Measurements from ENCODE around the gene VIPAS39. TPM values are rescaled to one million over a fixed set of nuclear protein-coding genes. Genes with fewer than 3 reads are reported as not detected.
A peak's percentile ranks its signal among the peaks of the same experiment; 100 is the strongest.

Gene VIPAS39
- total RNA-seq, 1 experiment from 2014 or later = 18.5 TPM

DNA sequence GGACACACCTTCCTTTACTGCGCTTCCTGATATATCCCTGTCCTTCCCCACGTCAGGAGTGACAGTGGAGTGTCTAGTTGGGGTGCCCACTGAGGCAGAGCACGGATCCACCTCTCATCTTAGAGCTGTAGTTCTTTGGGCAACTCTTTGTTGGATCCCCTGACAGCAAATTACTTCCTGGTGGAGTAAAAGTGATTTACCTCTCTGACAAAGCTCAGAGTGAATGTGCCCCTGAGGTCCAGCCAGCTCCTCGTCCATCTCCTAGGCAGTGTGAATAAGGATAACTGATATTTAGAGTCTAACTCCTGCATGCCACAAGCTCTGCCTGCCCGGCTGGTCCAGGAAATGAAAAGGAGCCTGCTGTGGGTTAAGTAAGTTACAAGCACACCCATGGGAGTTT is 16.5 kb upstream of the VIPAS39 start:
- Mint-ChIP-seq H3K27ac (peak overlapping the region in 1 of 3 experiments; percentile 87; a peak in 1 of 7 replicates), H3K36me3 (ENCODE audit: insufficient read depth in 1 of 3, low read depth in 3 of 3) (peaks cover 5 to 8% (median 5%) of the 10 kb centered on the region in 3 experiments; a peak in 6 of 7 replicates), H3K27me3 (ENCODE audit: low read depth) (no peaks in the 10 kb centered on the region; the same call in none of the 2 replicates), H3K4me3 (no peak overlapping the region), H3K9me3 (no peaks in the 10 kb centered on the region), H3K4me1 (peaks cover 21 to 22% of the 10 kb centered on the region in 2 experiments)
- Histone ChIP-seq H3K23ac (ENCODE audit: insufficient read length, low read depth, low read length) (no peak overlapping the region), H4K8ac (replicated peaks; ENCODE audit: insufficient read length, low read depth, low read length) (no peak overlapping the region), H3K14ac (ENCODE audit: insufficient read depth, low read length) (no peak overlapping the region), H3K4ac (ENCODE audit: low read depth, low read length) (no peak overlapping the region), H2BK12ac (ENCODE audit: insufficient read length, low read depth, low read length) (no peak overlapping the region), H3K9me3 (ENCODE audit: control insufficient read depth, low read depth, low read length) (no peaks in the 10 kb centered on the region), H3K4me1 (ENCODE audit: insufficient read depth, low read length) (peaks cover 8% of the 10 kb centered on the region; the same call in 1 of the 2 replicates), H4K5ac (ENCODE audit: insufficient read length, low read depth, low read length) (no peak overlapping the region), H3K27ac (ENCODE audit: insufficient read length, low read depth, low read length) (no peak overlapping the region), H3K9ac (ENCODE audit: extremely low read depth, insufficient read length, low read length) (no peak overlapping the region), H2BK120ac (ENCODE audit: low read depth, low read length, poor library complexity, severe bottlenecking) (no peak overlapping the region), H4K20me1 (ENCODE audit: control insufficient read depth, insufficient read depth, insufficient read length) (no peaks in the 10 kb centered on the region), H2BK20ac (ENCODE audit: low read depth, low read length, poor library complexity, severe bottlenecking) (no peak overlapping the region), H4K91ac (ENCODE audit: insufficient read length, low read depth, low read length) (no peak overlapping the region), H3K4me2 (ENCODE audit: insufficient read depth, insufficient read length, low read length) (no peak overlapping the region), H2BK5ac (ENCODE audit: insufficient read length, low read length) (no peak overlapping the region), H2BK15ac (ENCODE audit: low read depth, low read length) (no peak overlapping the region), H3K18ac (ENCODE audit: insufficient read length, low read depth, low read length) (no peak overlapping the region), H2AFZ (ENCODE audit: low read length) (no peak overlapping the region), H3K79me2 (ENCODE audit: insufficient read depth, low read length) (no peaks in the 10 kb centered on the region), H3T11ph (ENCODE audit: low read length) (no peak overlapping the region), H2AK5ac (ENCODE audit: insufficient read length, low read length) (no peak overlapping the region), H3K23me2 (ENCODE audit: insufficient read length, low read depth, low read length, poor library complexity, severe bottlenecking) (no peaks in the 10 kb centered on the region), H3K56ac (ENCODE audit: insufficient read length, low read depth, low read length) (no peak overlapping the region), H3K27me3 (ENCODE audit: insufficient read depth, low read length) (no peaks in the 10 kb centered on the region), H3K79me1 (ENCODE audit: insufficient read depth, low read depth, low read length, poor library complexity, severe bottlenecking) (no peaks in the 10 kb centered on the region)
- no peak for DNase-seq
- no CpG with 5 or more reads among the region's 5 CpGs for WGBS (ENCODE audit: extremely low coverage, insufficient read length, low lambda C conversion rate)
- TF ChIP-seq, protein P1, sequence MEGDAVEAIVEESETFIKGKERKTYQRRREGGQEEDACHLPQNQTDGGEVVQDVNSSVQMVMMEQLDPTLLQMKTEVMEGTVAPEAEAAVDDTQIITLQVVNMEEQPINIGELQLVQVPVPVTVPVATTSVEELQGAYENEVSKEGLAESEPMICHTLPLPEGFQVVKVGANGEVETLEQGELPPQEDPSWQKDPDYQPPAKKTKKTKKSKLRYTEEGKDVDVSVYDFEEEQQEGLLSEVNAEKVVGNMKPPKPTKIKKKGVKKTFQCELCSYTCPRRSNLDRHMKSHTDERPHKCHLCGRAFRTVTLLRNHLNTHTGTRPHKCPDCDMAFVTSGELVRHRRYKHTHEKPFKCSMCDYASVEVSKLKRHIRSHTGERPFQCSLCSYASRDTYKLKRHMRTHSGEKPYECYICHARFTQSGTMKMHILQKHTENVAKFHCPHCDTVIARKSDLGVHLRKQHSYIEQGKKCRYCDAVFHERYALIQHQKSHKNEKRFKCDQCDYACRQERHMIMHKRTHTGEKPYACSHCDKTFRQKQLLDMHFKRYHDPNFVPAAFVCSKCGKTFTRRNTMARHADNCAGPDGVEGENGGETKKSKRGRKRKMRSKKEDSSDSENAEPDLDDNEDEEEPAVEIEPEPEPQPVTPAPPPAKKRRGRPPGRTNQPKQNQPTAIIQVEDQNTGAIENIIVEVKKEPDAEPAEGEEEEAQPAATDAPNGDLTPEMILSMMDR (conservative IDR thresholded peaks at IDR 0.05) = no peak
